Smooth muscle cell (in vitro differentiated cells): ENCODE results near the gene ARHGEF4. TPM values are rescaled to one million over a fixed set of nuclear protein-coding genes. Genes with fewer than 3 reads are reported as not detected.

ENCODE experiments used
- DNase-seq: peaks from one replicate; lab custom pipeline; 2025; ENCODE audit not compliant: unreplicated experiment; lab: John Stamatoyannopoulos, UW
- H2AFZ ChIP-seq: fragments of 200-600 bp; sonication (generic); 2 replicates; pipeline ENCODE4 v1.6.0; 2016; ENCODE audit warnings: antibody characterized with exemption, low read depth, mild to moderate bottlenecking
- H3F3A ChIP-seq: fragments of 200-600 bp; sonication (generic); 2 replicates; pipeline ENCODE4 v1.6.0; 2017; ENCODE audit warnings: antibody characterized with exemption, low read depth
- H3K27ac ChIP-seq: fragments of 200-600 bp; sonication (generic); 2 replicates; pipeline ENCODE4 v1.5.1; 2016; ENCODE audit warnings: low read depth, mild to moderate bottlenecking
- H3K27me3 ChIP-seq: fragments of 200-600 bp; sonication (generic); 2 replicates; pipeline ENCODE4 v1.6.1; 2016; ENCODE audit warnings: low read depth, mild to moderate bottlenecking
- H3K36me3 ChIP-seq: fragments of 200-600 bp; sonication (generic); 2 replicates; pipeline ENCODE4 v1.5.1; 2016; ENCODE audit warnings: low read depth
- H3K4me1 ChIP-seq: fragments of 200-600 bp; sonication (generic); 2 replicates; pipeline ENCODE4 v1.5.1; 2016; ENCODE audit warnings: low read depth
- H3K4me2 ChIP-seq: fragments of 200-600 bp; sonication (generic); 2 replicates; pipeline ENCODE4 v1.6.0; 2016; ENCODE audit warnings: mild to moderate bottlenecking
- H3K4me3 ChIP-seq: fragments of 200-600 bp; sonication (generic); 2 replicates; pipeline ENCODE4 v1.5.1; 2016; ENCODE audit warnings: mild to moderate bottlenecking
- H3K79me2 ChIP-seq: fragments of 200-600 bp; sonication (generic); 2 replicates; pipeline ENCODE4 v1.6.0; 2016; ENCODE audit warnings: low read depth, mild to moderate bottlenecking
- H3K9ac ChIP-seq: fragments of 200-600 bp; sonication (generic); 2 replicates; pipeline ENCODE4 v1.6.0; 2016; ENCODE audit warnings: low read depth
- H3K9me3 ChIP-seq: fragments of 200-600 bp; sonication (generic); replicated peaks from 2 replicates; pipeline ENCODE4 v1.5.1; 2016; ENCODE audit warnings: low read depth
- H4K20me1 ChIP-seq: fragments of 200-600 bp; sonication (generic); 2 replicates; pipeline ENCODE4 v1.6.0; 2016; ENCODE audit warnings: low read depth
- WGBS: methylation state at CpG from one replicate; pipeline ENCODE4 v1.1.7; 2016; ENCODE audit warnings: low lambda C conversion rate; 5-methylcytosine and 5-hydroxymethylcytosine counted together
- polyA plus RNA-seq: library from polyadenylated mRNA; unstranded; fragments of >200 nt; fragmentation: Nextera tagmentation; extraction: Ambion mirVana; gene quantifications from 2 replicates; pipeline ENCODE4 v1.2.1, GENCODE V29; 2016
- total RNA-seq: library from RNA; depleted of rRNA; stranded (reverse); fragments of >200 nt; gene quantifications from 2 replicates; pipeline ENCODE4 v1.2.3, GENCODE V29; 2014
- TF ChIP-seq, protein P1 (sequence below): fragments of 200-600 bp; sonication (generic); IDR thresholded peaks from 2 replicates; pipeline ENCODE4 v1.5.1; 2017; ENCODE audit warnings: borderline replicate concordance, mild to moderate bottlenecking, antibody characterized with exemption; ENCODE audit not compliant: insufficient read depth, poor library complexity, severe bottlenecking

The ARHGEF4 gene
- total and polyA plus RNA-seq, 2 experiments from 2014 or later = 14.9 to 16.0 TPM

DNA sequence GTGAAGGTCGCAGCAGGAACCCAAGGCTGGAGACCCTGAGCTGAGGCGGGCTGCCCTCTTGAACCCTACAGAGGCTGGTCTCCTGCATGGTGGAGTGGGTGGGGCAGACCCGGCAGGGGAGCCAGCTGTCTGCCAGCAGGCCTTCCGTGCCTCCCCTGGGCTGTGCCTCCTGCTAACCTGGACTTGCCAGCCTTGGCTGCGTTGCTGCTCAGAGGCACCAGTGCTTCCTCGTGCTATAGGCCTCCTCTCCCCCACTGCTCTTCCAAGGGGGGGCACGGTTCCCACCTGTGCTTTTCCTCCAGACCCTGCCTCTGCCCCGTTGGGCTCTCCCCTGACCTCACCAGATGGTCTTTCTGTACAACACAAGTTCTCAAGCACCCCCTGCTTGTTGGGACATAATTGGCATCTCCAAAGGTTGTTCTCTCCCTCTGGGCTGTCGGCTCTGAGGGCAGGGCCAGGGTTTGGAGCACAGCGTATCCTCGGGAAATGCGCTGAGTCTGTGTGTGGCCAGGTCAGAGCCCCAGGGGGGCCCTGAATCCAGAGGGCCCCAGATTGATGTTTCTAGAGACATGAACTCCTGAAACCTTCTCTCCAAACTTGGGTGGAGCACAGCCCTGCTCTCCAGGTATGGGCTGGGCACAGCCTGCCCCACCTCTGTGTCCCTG lies 6.7 kb downstream of the ARHGEF4 start:
- no peak for DNase-seq
- Histone ChIP-seq H3K36me3 (no peaks in the 10 kb centered on the region), H3K79me2 (no peaks in the 10 kb centered on the region), H2AFZ (no peak overlapping the region), H3K27ac (no peak overlapping the region), H3K4me2 (no peak overlapping the region), H3K9ac (no peak overlapping the region), H3K9me3 (no peaks in the 10 kb centered on the region), H3F3A (no peaks in the 10 kb centered on the region), H3K4me3 (no peak overlapping the region), H4K20me1 (no peaks in the 10 kb centered on the region), H3K27me3 (peaks cover 23% of the 10 kb centered on the region), H3K4me1 (no peaks in the 10 kb centered on the region)
- TF ChIP-seq, protein P1, sequence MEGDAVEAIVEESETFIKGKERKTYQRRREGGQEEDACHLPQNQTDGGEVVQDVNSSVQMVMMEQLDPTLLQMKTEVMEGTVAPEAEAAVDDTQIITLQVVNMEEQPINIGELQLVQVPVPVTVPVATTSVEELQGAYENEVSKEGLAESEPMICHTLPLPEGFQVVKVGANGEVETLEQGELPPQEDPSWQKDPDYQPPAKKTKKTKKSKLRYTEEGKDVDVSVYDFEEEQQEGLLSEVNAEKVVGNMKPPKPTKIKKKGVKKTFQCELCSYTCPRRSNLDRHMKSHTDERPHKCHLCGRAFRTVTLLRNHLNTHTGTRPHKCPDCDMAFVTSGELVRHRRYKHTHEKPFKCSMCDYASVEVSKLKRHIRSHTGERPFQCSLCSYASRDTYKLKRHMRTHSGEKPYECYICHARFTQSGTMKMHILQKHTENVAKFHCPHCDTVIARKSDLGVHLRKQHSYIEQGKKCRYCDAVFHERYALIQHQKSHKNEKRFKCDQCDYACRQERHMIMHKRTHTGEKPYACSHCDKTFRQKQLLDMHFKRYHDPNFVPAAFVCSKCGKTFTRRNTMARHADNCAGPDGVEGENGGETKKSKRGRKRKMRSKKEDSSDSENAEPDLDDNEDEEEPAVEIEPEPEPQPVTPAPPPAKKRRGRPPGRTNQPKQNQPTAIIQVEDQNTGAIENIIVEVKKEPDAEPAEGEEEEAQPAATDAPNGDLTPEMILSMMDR = no peak
- WGBS = 90% methylated on average over 12 of the region's 12 CpGs

- Histone ChIP-seq H3K4me2 (no peak overlapping the region), H3K4me3 (no peak overlapping the region), H3K79me2 (no peaks in the 10 kb centered on the region), H3K4me1 (no peaks in the 10 kb centered on the region), H2AFZ (no peak overlapping the region), H3F3A (no peaks in the 10 kb centered on the region), H3K27ac (no peak overlapping the region), H3K9ac (no peak overlapping the region), H3K36me3 (no peaks in the 10 kb centered on the region), H3K9me3 (no peaks in the 10 kb centered on the region), H3K27me3 (peaks cover 16% of the 10 kb centered on the region), H4K20me1 (no peaks in the 10 kb centered on the region)
- TF ChIP-seq, protein P1 = no peak
- no peak for DNase-seq
- 88% methylated on average over 10 of the region's 10 CpGs for WGBS
These were observed 7.4 kb downstream of the ARHGEF4 start for GRCh38 chr2:130844161-130844560.

DNA sequence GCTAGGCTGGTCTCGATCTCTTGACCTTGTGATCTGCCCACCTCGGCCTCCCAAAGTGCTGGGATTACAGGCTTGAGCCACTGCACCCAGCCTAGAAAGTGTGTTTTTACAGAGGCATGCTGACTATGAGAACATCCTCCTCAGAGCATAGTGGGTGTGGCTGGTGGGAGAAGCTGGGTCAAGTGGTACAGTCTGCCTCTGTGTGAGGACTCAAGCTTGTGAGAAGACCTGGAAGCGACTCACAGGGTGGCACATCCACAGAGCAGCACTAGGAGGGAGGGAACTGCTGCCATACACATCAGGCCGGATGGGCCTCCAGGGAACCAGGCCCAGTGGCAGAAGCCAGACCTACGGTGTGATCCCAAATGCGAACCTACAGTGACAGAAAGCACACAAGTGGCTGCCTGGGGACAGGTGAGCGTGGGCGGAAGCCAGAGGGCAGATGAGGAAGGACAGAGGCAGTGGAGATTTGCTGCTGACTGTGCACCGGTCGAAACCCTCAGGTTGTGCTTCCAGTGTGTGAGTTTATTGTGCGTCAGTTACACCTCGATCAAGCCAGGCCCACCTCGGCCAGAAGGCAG lies 8.9 kb downstream of the ARHGEF4 start:
- no peaks in the 10 kb centered on the region for H4K20me1 ChIP-seq
- H3F3A ChIP-seq = no peaks in the 10 kb centered on the region
- WGBS = 94% methylated on average over 13 of the region's 13 CpGs
- no peaks in the 10 kb centered on the region for H3K9me3 ChIP-seq
- no peaks in the 10 kb centered on the region for H3K79me2 ChIP-seq
- no peak overlapping the region for H3K27ac ChIP-seq
- H3K4me1 ChIP-seq = no peaks in the 10 kb centered on the region
- peaks cover 1% of the 10 kb centered on the region for H3K27me3 ChIP-seq
- H3K4me2 ChIP-seq = no peak overlapping the region
- H3K36me3 ChIP-seq = no peaks in the 10 kb centered on the region
- H2AFZ ChIP-seq = no peak overlapping the region
- DNase-seq = no peak
- H3K9ac ChIP-seq = no peak overlapping the region
- H3K4me3 ChIP-seq = no peak overlapping the region
- TF ChIP-seq, protein P1 = no peak

DNA sequence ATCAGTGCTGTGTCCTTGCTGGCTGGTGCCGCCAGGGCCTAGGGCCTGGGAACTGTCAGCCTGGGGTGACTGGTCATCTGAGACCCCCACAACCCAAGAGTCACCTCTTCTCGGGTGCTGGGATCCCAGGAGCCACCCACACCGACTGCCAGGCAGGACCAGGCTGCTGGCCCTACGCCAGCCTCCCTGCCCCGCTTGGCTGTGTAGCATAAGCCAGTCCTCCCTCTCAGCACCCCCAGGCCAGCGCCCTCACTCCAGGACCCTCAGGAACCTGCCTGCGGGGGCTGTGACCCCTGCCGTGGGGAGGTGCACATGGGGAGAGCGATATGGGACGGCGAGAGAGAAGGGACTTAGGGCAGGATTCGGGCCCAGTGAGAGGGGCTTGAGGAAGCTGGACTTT lies 9.5 kb downstream of the ARHGEF4 start:
- H3K79me2 ChIP-seq = no peaks in the 10 kb centered on the region
- H4K20me1 ChIP-seq = no peaks in the 10 kb centered on the region
- H3K27ac ChIP-seq = no peak overlapping the region
- WGBS = 97% methylated on average over 12 of the region's 12 CpGs
- no peak overlapping the region for H3K4me2 ChIP-seq
- no peaks in the 10 kb centered on the region for H3K27me3 ChIP-seq
- no peak overlapping the region for H2AFZ ChIP-seq
- no peak for DNase-seq
- no peak overlapping the region for H3K9ac ChIP-seq
- H3K4me1 ChIP-seq = no peaks in the 10 kb centered on the region
- no peaks in the 10 kb centered on the region for H3K9me3 ChIP-seq
- TF ChIP-seq, protein P1 = no peak
- no peaks in the 10 kb centered on the region for H3F3A ChIP-seq
- no peaks in the 10 kb centered on the region for H3K36me3 ChIP-seq
- H3K4me3 ChIP-seq = no peak overlapping the region
